GM03348 (cell line): ENCODE data around the gene SIGLEC7.
"Not testable (repeated sequence)": the region's sequence is repeated elsewhere in the genome, so short reads cannot be mapped to it uniquely, and the experiment has no call there.

Experiments used
- DNase-seq: peaks from one replicate; pipeline ENCODE4 v3.0.0; 2012; ENCODE audit warnings: low spot score

SIGLEC7 gene

GRCh38 chr19:51139299-51140014 lies 2.6 kb upstream of the SIGLEC7 start:
- no peak for DNase-seq

- DNase-seq, result no peak
Observed at GRCh38 chr19:51140441-51140840, 1.7 kb upstream of the SIGLEC7 start.

GRCh38 chr19:51141181-51141580 lies 920 bp upstream of the SIGLEC7 start:
- no peak for DNase-seq

GRCh38 chr19:51142809-51143475 lies 841 bp downstream of the SIGLEC7 start:
- not testable (repeated sequence) for DNase-seq

GRCh38 chr19:51143486-51143885 lies 1.4 kb downstream of the SIGLEC7 start:
- no peak for DNase-seq

- DNase-seq, result no peak
Observed at GRCh38 chr19:51144482-51145045, 2.5 kb downstream of the SIGLEC7 start.

- DNase-seq, result no peak
Observed at GRCh38 chr19:51145916-51146493, 3.9 kb downstream of the SIGLEC7 start.

GRCh38 chr19:51146751-51147150 lies 4.7 kb downstream of the SIGLEC7 start:
- no peak for DNase-seq

GRCh38 chr19:51147663-51148062 lies 5.6 kb downstream of the SIGLEC7 start:
- no peak for DNase-seq

- no peak for DNase-seq
Observed at GRCh38 chr19:51148580-51148979, 6.5 kb downstream of the SIGLEC7 start.

- DNase-seq, result no peak
Observed at GRCh38 chr19:51150627-51151026, 8.5 kb downstream of the SIGLEC7 start.

GRCh38 chr19:51156710-51157109 lies 14.6 kb downstream of the SIGLEC7 start:
- no peak for DNase-seq

GRCh38 chr19:51157265-51157664 lies 15.2 kb downstream of the SIGLEC7 start:
- no peak for DNase-seq

GRCh38 chr19:51158474-51159129 lies 16.5 kb downstream of the SIGLEC7 start:
- DNase-seq, result peak; percentile 44

- DNase-seq, result no peak
Observed at GRCh38 chr19:51159656-51160055, 17.6 kb downstream of the SIGLEC7 start.

GRCh38 chr19:51161266-51161665 lies 19.2 kb downstream of the SIGLEC7 start:
- no peak for DNase-seq

- DNase-seq, result no peak
Observed at GRCh38 chr19:51161867-51162496, 19.9 kb downstream of the SIGLEC7 start.

GRCh38 chr19:51163257-51163656 lies 21.2 kb downstream of the SIGLEC7 start:
- DNase-seq, result no peak

- no peak for DNase-seq
Observed at GRCh38 chr19:51164215-51164614, 22.1 kb downstream of the SIGLEC7 start.

GRCh38 chr19:51166846-51167490 lies 24.9 kb downstream of the SIGLEC7 start:
- DNase-seq, result no peak

GRCh38 chr19:51168564-51169282 lies 26.6 kb downstream of the SIGLEC7 start:
- no peak for DNase-seq
